SKM-1 (cell line): Measurements from ENCODE around the gene MAPK1.
"Not testable (repeated sequence)": the region's sequence is repeated elsewhere in the genome, so short reads cannot be mapped to it uniquely, and the experiment has no call there.

Source experiments
- DNase-seq: peaks from one replicate; lab custom pipeline; 2025; ENCODE audit not compliant: unreplicated experiment; lab: John Stamatoyannopoulos, UW

The MAPK1 gene

DNA sequence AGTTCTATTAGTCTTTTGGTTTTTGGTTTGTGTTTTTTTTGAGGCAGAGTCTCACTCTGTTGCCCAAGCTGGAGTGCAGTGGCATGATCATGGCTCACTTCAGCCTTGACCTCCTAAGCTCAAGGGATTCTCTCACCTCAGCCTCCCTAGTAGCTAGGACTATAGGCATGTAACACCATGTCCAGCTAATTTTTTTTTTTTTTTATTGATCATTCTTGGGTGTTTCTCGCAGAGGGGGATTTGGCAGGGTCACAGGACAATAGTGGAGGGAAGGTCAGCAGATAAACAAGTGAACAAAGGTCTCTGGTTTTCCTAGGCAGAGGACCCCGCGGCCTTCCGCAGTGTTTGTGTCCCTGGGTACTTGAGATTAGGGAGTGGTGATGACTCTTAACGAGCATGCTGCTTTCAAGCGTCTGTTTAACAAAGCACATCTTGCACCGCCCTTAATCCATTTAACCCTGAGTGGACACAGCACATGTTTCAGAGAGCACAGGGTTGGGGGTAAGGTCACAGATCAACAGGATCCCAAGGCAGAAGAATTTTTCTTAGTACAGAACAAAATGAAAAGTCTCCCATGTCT, 15.4 kb upstream of the MAPK1 start:
- DNase-seq = not testable (repeated sequence)

DNA sequence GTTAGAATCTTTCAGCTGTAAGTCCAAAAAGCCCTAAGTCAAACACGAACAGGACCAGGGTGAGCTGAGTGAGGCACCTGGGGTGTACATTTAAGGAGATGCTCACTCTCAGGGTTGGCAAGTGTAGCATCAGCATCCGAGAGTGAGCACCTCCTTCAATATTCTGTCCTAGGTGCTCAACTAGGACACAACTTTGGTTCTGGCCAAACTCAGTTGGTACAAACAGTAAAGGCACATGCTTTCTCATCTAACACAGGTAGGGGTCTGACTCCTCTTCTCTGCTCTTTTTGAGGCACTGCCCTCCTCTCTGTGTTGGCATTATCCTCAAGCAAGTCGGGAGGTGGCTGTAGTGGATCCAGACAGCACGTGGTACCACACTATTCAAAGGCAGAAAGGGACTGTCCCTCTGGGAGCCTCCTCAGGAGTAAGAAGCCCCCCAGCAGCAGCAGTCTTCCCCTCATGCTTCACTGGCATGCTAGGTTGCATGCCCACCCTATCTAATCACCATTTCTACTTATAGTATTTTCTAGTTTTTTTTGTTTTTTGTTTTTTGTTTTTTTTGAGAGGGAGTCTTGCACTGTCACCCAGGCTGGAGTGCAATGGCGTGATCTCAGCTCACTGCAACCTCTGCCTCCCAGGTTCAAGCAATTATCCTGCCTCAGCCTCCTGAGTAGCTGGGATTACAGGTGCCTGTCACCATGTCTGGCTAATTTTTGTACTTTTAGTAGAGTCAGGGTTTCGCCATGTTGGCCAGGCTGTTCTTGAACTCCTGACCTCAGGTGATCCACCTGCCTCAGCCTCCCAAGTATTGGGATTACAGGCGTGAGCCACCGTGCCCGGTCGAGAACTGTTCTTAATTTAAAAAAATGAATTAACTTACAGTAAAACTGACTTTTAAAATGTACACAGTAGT, 14.7 kb upstream of the MAPK1 start:
- no peak for DNase-seq

DNA sequence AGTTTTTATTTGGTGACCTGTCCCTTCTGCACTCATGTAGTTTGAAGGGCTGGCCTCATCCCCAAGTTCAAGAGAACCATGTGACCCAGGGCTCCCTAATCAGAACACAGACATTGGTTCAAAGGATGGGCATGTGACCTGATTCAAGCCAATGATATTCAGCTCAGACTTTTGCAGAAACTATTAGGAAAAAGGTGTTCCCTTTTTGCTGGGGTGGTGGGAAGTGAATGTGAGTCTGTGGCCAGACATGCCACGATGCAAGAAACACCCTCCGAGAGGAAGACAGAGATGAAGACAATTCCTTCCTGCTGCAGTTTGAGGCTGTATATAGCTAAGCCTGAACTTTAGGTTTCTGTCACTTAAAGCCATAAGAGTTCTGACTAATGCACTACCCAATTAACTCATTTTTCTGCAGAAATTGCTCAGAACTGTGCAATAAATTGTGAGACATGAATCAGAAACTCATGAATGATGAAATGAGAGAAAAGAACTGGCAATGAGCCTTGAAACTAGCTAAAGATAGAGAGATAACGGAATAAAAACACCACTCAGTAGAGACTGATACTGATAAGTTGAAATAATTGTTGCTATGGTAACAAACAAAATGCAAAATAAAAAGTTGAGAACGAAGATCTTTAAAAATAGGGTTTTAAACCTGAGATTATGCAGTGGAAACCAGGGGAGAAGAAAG, 9.2 kb upstream of the MAPK1 start:
- DNase-seq = peak; percentile 40

DNA sequence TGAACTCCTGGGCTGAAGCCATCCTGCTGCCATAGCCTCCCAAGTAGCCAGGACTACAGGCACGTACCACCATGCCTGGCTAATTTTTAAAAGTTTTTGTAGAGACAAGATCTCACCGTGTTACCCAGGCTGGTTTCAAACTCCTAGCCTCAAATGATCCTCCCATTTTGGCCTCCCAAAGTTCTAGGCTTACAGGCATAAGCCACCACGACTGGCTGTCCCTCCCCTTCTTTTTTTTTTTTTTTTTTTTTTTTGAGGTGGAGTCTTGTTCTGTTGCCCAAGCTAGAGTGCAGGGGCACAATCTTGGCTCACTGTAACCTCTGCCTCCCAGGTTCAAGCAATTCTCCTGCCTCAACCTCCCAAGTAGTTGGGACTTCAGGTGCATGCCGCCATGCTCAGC, 7.5 kb upstream of the MAPK1 start:
- DNase-seq = not testable (repeated sequence)

DNA sequence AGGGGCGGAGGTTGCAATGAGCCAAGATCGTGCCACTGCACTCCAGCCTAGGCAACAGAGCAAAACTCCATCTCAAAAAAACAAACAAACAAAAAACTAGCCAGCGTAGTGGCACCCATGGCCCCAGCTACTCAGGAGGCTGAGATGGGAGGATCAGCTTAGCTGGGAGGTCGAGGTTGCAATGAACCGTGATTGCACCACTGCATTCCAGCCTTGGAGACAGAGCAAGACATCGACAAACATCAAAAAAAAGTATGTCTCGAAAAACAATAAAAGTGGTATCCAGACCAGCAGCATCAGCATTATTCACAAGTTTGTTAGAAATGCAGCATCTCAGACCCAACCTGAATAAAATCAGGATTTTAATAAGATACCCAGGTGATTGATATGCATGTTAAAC, 6.2 kb upstream of the MAPK1 start:
- no peak for DNase-seq

DNA sequence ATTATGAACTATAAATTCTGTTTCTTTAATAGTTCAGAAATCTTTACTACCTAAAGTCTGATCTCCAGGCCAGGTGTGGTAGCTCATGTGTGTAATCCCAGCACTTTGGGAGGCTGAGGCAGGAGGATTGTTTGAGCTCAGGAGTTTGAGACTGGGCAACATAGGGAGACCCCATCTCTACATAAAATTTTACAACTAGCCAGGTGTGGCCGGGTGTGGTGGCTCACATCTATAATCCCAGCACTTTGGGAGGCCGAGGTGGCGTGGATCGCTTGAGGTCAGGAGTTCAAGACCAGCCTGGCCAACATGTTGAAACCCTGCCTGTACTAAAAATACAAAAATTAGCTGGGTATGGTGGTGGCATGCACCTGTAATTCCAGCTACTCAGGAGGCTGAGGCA, 5.3 kb upstream of the MAPK1 start:
- not testable (repeated sequence) for DNase-seq

DNA sequence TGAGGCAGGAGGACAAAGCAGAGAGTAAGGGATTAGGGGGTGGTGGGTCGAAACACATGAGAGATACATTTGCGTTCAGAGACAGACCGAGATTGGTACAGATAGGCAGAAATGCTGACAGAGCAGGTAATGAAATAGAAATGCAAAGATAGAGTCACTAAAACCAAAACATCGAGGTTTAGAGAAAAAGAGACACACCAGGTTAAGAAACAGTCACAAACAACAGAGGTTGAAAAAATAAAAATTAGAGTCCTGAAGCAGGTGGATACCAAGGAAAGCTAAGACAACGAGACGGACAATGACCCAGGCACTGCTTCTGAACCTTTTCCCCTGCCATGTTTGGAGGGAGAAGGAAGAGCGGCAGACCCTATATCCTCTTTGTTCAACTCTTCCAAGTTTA, 1.2 kb upstream of the MAPK1 start:
- DNase-seq = no peak

DNA sequence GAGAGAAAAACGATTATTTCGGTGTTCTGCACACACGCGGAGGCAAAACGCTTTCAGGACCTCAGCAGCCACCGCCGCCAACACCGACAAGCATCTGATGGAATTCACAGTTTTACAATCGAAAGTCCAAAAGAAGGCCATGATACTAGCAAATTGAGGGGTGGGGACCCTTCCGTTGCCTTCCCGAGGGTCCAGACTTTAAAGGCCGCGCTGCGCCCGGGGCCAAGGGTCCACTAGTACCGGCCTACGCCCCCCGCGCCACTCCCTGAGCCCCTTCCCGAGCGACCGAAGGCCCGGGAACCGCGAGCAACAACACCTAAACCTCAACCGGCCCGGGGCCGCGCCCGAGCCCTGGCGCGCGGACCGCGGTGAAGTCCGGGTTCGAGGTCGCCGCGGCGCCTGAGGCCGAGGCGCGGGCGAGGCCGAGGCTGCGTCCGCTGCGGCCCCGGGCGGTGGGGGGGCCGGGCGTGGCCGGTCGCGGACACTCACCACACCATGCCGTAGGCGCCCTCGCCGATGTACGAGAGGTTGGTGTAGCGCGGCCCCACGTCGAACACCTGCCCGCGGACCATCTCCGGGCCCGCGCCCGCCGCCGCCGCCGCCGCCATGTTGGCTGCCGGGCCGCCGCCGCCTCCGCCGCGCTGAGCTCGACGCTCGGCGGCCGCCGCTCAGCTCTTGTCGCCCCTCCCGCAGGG, 465 bp downstream of the MAPK1 start:
- no peak for DNase-seq

DNA sequence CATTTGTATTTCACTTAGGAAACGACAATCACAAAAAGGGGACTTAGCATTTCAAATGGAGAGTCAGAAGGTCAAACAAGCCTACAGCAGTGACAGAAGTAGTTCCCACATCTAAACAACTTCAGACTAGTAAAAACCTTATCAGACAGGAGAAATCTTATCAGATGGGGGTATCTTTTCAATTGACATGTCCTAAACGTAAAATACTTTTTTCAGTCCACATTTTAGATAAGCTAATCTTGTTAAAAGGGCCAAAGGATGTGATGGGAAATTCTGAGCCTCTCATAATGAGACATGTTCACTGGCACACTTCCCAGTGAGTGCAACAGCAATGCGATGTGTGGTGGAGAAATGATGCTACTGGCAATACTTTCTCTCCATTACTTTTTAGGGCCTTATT, 2.4 kb downstream of the MAPK1 start:
- DNase-seq = no peak

DNA sequence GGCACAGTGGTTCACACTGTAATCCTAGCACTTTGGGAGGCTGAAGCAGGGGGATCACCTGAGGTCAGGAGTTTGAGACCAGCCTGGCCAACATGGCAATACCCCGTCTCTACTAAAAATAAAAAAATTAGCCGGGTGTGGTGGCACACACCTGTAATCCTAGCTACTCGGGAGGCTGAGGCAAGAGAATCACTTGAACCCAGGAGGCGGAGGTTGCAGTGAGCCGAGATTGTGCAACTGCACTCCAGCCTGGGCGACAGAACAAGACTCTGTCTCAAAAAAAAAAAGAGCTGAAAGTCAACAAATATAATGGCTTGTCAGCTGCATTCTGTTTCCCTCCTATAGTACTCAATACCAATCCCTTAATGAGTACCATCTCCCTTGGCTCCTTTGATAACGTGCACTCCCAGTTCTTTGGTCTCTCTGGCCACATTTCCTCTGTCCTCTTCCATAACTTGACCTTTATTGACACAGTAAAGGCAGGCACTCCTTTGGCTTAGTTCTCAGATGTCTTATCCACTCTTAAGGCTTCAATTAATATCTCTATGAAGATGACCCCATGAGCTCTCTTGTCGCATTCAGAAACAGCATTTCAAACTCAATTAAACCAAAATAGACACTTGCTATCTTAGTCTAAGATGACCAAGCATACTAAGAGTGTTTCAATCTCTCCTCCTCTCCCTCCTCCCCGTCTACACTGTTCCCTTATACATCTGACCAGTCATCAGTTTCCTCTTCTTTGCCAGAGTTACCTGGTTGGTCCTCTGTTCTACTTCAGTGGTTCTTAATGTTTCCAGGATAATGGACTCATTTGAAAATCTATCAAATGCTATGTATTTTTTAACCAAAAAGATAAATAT, 4.8 kb downstream of the MAPK1 start:
- DNase-seq = no peak

DNA sequence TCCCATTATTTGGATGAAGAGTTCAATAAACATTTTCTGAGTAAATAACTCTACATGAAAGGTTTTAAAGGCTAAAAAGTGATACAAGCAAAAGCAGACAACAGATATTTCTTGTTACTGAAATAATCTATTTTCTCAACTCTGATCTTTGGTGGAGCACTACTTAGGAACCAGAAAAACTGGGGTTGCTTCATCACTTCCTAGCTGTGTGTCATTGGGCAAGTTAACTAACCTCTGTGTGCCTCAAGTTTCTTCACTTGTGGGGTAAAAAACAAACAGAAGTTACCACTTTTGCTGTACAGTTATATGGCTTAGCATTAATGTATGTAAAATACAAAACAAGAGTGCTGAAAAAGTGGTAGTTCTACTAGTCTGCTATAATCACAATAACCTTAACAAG, 5.6 kb downstream of the MAPK1 start:
- DNase-seq = peak; percentile 29

DNA sequence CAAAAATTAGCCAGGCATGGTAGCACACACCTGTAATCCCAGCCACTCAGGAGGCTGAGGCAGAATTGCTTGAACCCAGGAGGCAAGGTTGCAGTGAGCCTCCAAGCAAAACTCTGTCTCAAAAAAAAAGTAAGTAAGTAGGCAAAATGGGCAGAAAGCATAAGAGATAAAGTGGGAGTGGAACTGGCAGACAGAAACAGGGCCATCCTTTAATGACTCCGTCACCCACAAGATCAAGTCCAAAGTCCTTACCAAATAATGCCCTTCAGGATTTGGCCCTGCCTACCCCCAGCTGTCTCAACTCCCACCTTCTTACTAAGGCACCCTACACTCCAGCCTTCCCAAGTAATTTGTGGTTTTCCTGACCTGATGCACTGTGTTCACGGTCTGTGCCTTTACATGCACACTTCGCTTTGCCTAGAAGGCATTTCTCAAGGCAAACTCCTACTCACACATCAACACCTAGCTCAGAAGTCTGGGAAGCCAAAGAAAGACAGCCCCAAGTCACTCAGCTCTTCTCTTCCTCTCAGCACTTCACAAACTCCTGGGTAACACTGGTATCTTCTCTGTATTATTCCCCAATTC, 6.1 kb downstream of the MAPK1 start:
- DNase-seq = no peak

DNA sequence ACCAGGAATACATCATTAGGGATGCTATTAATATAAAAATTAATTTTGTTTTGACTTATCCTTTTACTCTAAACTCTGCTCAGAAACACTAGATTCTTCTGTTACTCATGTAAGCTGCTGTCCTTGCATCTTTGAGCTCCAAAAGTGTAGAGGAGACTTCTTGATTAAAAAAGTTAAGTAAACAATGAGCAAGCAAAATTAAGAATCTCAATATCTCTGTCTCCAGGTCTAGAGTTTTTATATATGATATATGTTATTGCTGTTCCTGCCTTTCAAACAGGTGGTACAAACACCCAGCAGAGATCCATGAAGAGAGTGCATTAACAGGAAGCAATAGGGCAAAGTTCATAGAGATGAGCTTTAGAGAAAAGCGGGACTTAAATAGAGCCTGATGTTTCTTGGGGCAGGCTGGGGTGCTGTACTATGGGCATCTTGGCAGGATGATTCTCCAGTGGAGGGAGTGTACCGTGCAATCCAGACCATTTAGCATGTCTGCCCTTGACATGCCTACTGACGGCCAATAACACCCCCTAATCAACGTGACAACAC, 6.9 kb downstream of the MAPK1 start:
- no peak for DNase-seq

DNA sequence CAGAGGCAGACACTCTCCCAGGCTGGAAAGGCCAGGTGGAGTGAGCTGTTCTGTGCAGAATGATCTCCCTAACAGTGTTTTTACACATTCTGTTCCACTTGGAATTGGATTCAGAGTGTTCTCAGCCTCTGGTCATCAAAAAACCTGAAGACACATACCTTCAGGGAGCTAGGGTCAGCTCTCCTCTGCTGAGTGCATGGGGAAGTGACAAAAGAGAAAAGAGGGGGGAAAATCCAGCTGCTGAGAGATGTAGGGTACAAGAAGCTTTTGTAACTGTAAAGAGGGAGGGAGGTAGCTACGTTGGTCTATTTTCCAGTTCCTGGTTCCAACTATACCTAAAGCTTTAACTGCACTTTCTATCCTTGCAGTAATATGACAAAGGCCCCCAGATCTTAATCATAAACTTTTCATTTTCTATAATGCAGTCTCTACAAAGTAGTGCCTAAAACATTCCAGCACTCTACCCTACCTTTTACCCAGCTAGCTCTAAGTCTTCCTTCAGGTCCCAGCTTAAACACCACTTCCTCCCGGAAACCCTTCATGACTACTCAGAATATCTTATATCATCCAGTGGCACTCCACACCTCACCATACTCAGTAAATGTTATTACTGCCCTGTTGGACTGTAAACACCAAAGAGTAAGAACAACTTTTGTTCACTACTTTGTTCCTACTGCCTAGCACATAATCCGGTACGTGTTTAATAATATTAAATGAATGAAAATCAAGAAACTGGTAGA, 9.2 kb downstream of the MAPK1 start:
- DNase-seq = no peak

DNA sequence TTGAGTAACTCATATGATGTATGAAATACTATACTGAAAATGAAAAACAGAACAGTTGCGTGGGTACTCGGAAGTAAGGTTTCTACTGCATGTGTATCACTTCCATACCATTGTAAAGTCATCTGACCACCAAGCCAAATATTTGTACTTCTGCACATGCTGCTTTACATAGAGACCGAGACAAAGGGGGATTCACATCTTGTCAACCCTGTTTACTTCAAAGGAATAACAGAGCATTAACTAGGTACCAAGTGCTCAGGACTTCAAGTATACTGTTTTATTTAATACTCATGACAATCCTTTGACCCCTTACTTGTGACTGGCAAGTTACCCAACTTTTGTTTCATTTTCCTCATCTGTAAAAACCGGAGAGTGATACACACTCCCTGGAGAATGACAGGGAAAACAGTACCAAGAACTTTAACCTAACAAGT, 9.9 kb downstream of the MAPK1 start:
- DNase-seq = no peak

DNA sequence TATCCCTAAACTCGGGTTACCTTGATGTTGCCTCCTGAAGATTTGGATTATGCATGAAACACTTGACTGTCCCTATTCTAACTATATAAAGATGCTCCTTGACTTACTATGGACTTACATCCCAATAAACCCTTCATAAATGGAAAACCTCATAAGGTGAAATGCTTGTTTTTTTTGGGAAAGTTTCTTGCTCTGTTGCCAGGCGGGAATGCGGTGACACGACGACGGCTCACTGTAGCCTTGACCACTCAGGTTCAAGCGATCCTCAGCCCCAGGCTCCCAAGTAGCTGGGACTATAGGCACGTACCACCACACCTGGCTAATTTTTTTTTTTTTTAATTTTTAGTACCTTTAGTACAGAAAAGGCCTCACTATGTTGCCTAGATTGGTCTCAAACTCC, 10.6 kb downstream of the MAPK1 start:
- no peak for DNase-seq

DNA sequence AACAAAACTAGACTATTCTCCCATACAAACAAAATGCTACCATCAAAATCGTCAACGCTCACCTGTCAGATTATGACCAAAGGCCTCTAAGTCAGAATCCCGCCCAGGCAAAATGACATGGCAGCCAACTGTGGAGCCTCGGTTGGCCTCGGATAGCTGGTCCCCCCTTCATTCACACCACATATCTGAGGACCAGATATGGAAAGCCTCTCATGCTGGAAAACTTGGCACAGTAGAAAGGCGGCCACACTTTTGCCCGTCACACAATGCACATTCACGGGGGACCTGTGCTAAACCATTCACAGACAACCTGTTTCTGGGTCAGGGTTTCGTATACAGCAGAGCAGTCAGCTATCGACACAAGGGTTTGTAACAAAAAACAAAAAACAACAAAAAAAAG, 11.2 kb downstream of the MAPK1 start:
- DNase-seq = no peak

DNA sequence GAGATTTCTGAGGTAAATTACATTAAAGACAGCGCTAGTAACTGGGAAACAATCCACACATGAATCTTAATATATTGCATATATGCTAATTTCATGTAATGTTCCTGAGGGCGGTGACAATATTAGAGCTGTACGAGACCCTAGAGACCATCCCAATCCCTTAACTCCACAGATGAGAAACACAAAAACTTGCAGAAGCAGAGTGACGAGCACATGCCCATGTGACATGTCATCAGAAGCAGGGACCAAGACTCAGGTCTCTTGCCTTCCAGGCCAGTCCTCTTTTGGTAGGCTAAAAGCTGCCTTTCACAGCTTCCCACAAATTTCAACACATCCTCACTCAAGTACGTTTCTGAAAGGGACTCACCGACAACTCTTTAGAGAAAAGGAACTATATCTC, 11.8 kb downstream of the MAPK1 start:
- peak; percentile 45 for DNase-seq

DNA sequence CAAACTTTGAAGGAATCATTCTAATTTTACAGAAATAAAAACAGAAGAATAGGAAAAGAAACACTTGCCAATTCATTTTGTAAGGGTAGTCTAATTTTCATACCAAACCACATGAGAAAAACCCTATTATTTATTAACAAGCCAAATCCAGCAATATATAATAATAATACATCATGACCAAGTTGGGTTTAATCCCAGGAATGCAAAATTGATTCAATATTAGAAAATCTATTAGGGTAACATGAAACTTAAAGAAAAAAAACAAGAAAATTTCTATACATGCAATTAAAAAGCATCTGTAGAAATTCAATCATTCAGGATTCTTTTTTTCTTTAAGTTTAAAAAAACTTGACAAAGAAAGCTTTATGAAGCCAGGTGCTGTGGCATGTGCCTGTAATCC, 16.8 kb downstream of the MAPK1 start:
- no peak for DNase-seq
